Esophagus squamous epithelium (tissue), 5 donors: ENCODE results near the gene CCDC144A. TPM values are rescaled to one million over a fixed set of nuclear protein-coding genes. Genes with fewer than 3 reads are reported as not detected.
"Not testable (repeated sequence)": the region's sequence is repeated elsewhere in the genome, so short reads cannot be mapped to it uniquely, and the experiment has no call there.

Experiments used
- DNase-seq: peaks from one replicate; lab custom pipeline; 2025; lab: John Stamatoyannopoulos, UW
- H3K27ac ChIP-seq, 4 donors: fragments of 200-600 bp; sonication (generic); one replicate each; pipeline ENCODE4 v1.5.1; 2016 to 2019; ENCODE audit warnings: mild to moderate bottlenecking in 1 of 4
- H3K27me3 ChIP-seq, 4 donors: fragments of 200-600 bp; sonication (generic); 1 replicate in 3 of 4; 2 replicates in 1 of 4; pipeline versions ENCODE4 v1.5.1 to v1.6.0; 2017 to 2021; ENCODE audit warnings: antibody characterized with exemption in 1 of 4
- H3K36me3 ChIP-seq, 3 donors: fragments of 200-600 bp; sonication (generic); one replicate each; pipeline ENCODE4 v1.5.1; 2016 to 2019
- H3K4me1 ChIP-seq, 3 donors: fragments of 200-600 bp; sonication (generic); one replicate each; pipeline ENCODE4 v1.5.1; 2017 to 2019
- H3K4me3 ChIP-seq, 4 donors: fragments of 200-600 bp; sonication (generic); 1 replicate in 3 of 4; 2 replicates in 1 of 4; pipeline ENCODE4 v1.5.1; 2016 to 2019; ENCODE audit warnings: mild to moderate bottlenecking in 2 of 4, moderate library complexity in 1 of 4
- H3K9me3 ChIP-seq, 3 donors: fragments of 200-600 bp; sonication (generic); one replicate each; pipeline ENCODE4 v1.5.1; 2016 to 2019
- WGBS, 2 donors: methylation state at CpG; one replicate each; pipeline ENCODE4 v1.1.5; 2018; 5-methylcytosine and 5-hydroxymethylcytosine counted together
- intact Hi-C: fragments of 100-400 bp; cut with DNase I; formaldehyde crosslinking; loops from one replicate; pipeline ENCODE4 v1.15.0; 2022
- total RNA-seq, 4 donors: library from RNA; depleted of rRNA; stranded (reverse); fragments of >200 nt; gene quantifications; one replicate each; pipeline ENCODE4 v1.1.0, GENCODE V29; 2016
- donor health status: DM: yes; HTN: yes; CAD: no.

The CCDC144A gene
- total RNA-seq, 4 donors from 2014 or later, result 0.11 to 8.6 (median 0.40) TPM

- H3K9me3 ChIP-seq, H3K4me1 ChIP-seq, H3K4me3 ChIP-seq, H3K27ac ChIP-seq, DNase-seq, H3K27me3 ChIP-seq, H3K36me3 ChIP-seq, intact Hi-C loops: not testable (repeated sequence)
- WGBS, 2 donors, result 87% methylated on average over 2 of the region's 2 CpGs; no CpG with 5 or more reads in 1 of the 2 donors
These were observed 78.5 kb downstream of the CCDC144A start for GRCh38 chr17:16768290-16769175.

- H3K27me3 ChIP-seq, H3K9me3 ChIP-seq, H3K27ac ChIP-seq, H3K4me1 ChIP-seq, DNase-seq, intact Hi-C loops, H3K36me3 ChIP-seq, H3K4me3 ChIP-seq: not testable (repeated sequence)
- no CpG with 5 or more reads among the region's 4 CpGs for WGBS, 2 donors
These were observed 82.5 kb downstream of the CCDC144A start for GRCh38 chr17:16772394-16773145.

GRCh38 chr17:16773146-16773522, 83.1 kb downstream of the CCDC144A start:
- H3K27ac ChIP-seq, H3K9me3 ChIP-seq, DNase-seq, H3K4me3 ChIP-seq, H3K27me3 ChIP-seq, H3K36me3 ChIP-seq, H3K4me1 ChIP-seq, intact Hi-C loops: not testable (repeated sequence)
- WGBS, 2 donors, result no CpG with 5 or more reads among the region's 2 CpGs

GRCh38 chr17:16787851-16788250, 97.8 kb downstream of the CCDC144A start:
- DNase-seq, H3K36me3 ChIP-seq, H3K27me3 ChIP-seq, H3K27ac ChIP-seq, H3K4me1 ChIP-seq, H3K4me3 ChIP-seq, intact Hi-C loops, H3K9me3 ChIP-seq: not testable (repeated sequence)
- 81% methylated on average over 5 of the region's 5 CpGs; no CpG with 5 or more reads in 1 of the 2 donors for WGBS, 2 donors

- H3K27me3 ChIP-seq, H3K4me3 ChIP-seq, DNase-seq, H3K27ac ChIP-seq, H3K9me3 ChIP-seq, H3K4me1 ChIP-seq, intact Hi-C loops, H3K36me3 ChIP-seq: not testable (repeated sequence)
- 82% methylated on average over 5 of the region's 11 CpGs; no CpG with 5 or more reads in 1 of the 2 donors for WGBS, 2 donors
These were observed 99.0 kb downstream of the CCDC144A start for GRCh38 chr17:16788889-16789536.

- DNase-seq, H3K36me3 ChIP-seq, H3K4me1 ChIP-seq, H3K27me3 ChIP-seq, H3K4me3 ChIP-seq, H3K27ac ChIP-seq, H3K9me3 ChIP-seq, intact Hi-C loops: not testable (repeated sequence)
- WGBS, 2 donors, result 100% methylated on average over 1 of the region's 3 CpGs; no CpG with 5 or more reads in 1 of the 2 donors
These were observed 99.6 kb downstream of the CCDC144A start for GRCh38 chr17:16789622-16790021.

GRCh38 chr17:16790313-16790871, 100.4 kb downstream of the CCDC144A start:
- H3K4me1 ChIP-seq, H3K36me3 ChIP-seq, H3K4me3 ChIP-seq, H3K27ac ChIP-seq, DNase-seq, H3K9me3 ChIP-seq, H3K27me3 ChIP-seq, intact Hi-C loops: not testable (repeated sequence)
- WGBS, 2 donors, result 86 to 93% methylated on average over 5 of the region's 9 CpGs

GRCh38 chr17:16794215-16794614, 104.2 kb downstream of the CCDC144A start:
- DNase-seq, H3K36me3 ChIP-seq, H3K4me1 ChIP-seq, H3K27ac ChIP-seq, intact Hi-C loops, H3K9me3 ChIP-seq, H3K27me3 ChIP-seq, H3K4me3 ChIP-seq: not testable (repeated sequence)
- WGBS, 2 donors, result 58% methylated on average over 2 of the region's 5 CpGs; no CpG with 5 or more reads in 1 of the 2 donors

GRCh38 chr17:16795894-16796293, 105.9 kb downstream of the CCDC144A start:
- H3K4me1 ChIP-seq, intact Hi-C loops, DNase-seq, H3K27me3 ChIP-seq, H3K9me3 ChIP-seq, H3K27ac ChIP-seq, H3K4me3 ChIP-seq, H3K36me3 ChIP-seq: not testable (repeated sequence)
- WGBS, 2 donors, result 93% methylated on average over 5 of the region's 7 CpGs; no CpG with 5 or more reads in 1 of the 2 donors

GRCh38 chr17:16804851-16805250, 114.8 kb downstream of the CCDC144A start:
- WGBS, 2 donors, result 83 to 100% methylated on average over 2 of the region's 5 CpGs
- H3K27me3 ChIP-seq, H3K27ac ChIP-seq, H3K36me3 ChIP-seq, H3K4me3 ChIP-seq, intact Hi-C loops, H3K4me1 ChIP-seq, DNase-seq, H3K9me3 ChIP-seq: not testable (repeated sequence)

- intact Hi-C loops, H3K36me3 ChIP-seq, H3K9me3 ChIP-seq, H3K27ac ChIP-seq, H3K4me3 ChIP-seq, H3K27me3 ChIP-seq, DNase-seq, H3K4me1 ChIP-seq: not testable (repeated sequence)
- 73 to 86% methylated on average over 4 of the region's 4 CpGs for WGBS, 2 donors
These were observed 116.6 kb downstream of the CCDC144A start for GRCh38 chr17:16806599-16806998.

GRCh38 chr17:16807620-16808019, 117.6 kb downstream of the CCDC144A start:
- H3K27ac ChIP-seq, H3K9me3 ChIP-seq, H3K4me1 ChIP-seq, intact Hi-C loops, H3K4me3 ChIP-seq, H3K36me3 ChIP-seq, DNase-seq, H3K27me3 ChIP-seq: not testable (repeated sequence)
- 8% methylated on average over 7 of the region's 9 CpGs; no CpG with 5 or more reads in 1 of the 2 donors for WGBS, 2 donors
